Smooth muscle cell (in vitro differentiated cells): ENCODE results near the gene UBAC2. TPM values are rescaled to one million over a fixed set of nuclear protein-coding genes. Genes with fewer than 3 reads are reported as not detected.

Experiments
- DNase-seq: peaks from one replicate; lab custom pipeline; 2025; ENCODE audit not compliant: unreplicated experiment; lab: John Stamatoyannopoulos, UW
- H2AFZ ChIP-seq: fragments of 200-600 bp; sonication (generic); 2 replicates; pipeline ENCODE4 v1.6.0; 2016; ENCODE audit warnings: antibody characterized with exemption, low read depth, mild to moderate bottlenecking
- H3F3A ChIP-seq: fragments of 200-600 bp; sonication (generic); 2 replicates; pipeline ENCODE4 v1.6.0; 2017; ENCODE audit warnings: antibody characterized with exemption, low read depth
- H3K27ac ChIP-seq: fragments of 200-600 bp; sonication (generic); 2 replicates; pipeline ENCODE4 v1.5.1; 2016; ENCODE audit warnings: low read depth, mild to moderate bottlenecking
- H3K27me3 ChIP-seq: fragments of 200-600 bp; sonication (generic); 2 replicates; pipeline ENCODE4 v1.6.1; 2016; ENCODE audit warnings: low read depth, mild to moderate bottlenecking
- H3K36me3 ChIP-seq: fragments of 200-600 bp; sonication (generic); 2 replicates; pipeline ENCODE4 v1.5.1; 2016; ENCODE audit warnings: low read depth
- H3K4me1 ChIP-seq: fragments of 200-600 bp; sonication (generic); 2 replicates; pipeline ENCODE4 v1.5.1; 2016; ENCODE audit warnings: low read depth
- H3K4me2 ChIP-seq: fragments of 200-600 bp; sonication (generic); 2 replicates; pipeline ENCODE4 v1.6.0; 2016; ENCODE audit warnings: mild to moderate bottlenecking
- H3K4me3 ChIP-seq: fragments of 200-600 bp; sonication (generic); 2 replicates; pipeline ENCODE4 v1.5.1; 2016; ENCODE audit warnings: mild to moderate bottlenecking
- H3K79me2 ChIP-seq: fragments of 200-600 bp; sonication (generic); 2 replicates; pipeline ENCODE4 v1.6.0; 2016; ENCODE audit warnings: low read depth, mild to moderate bottlenecking
- H3K9ac ChIP-seq: fragments of 200-600 bp; sonication (generic); 2 replicates; pipeline ENCODE4 v1.6.0; 2016; ENCODE audit warnings: low read depth
- H3K9me3 ChIP-seq: fragments of 200-600 bp; sonication (generic); replicated peaks from 2 replicates; pipeline ENCODE4 v1.5.1; 2016; ENCODE audit warnings: low read depth
- H4K20me1 ChIP-seq: fragments of 200-600 bp; sonication (generic); 2 replicates; pipeline ENCODE4 v1.6.0; 2016; ENCODE audit warnings: low read depth
- WGBS: methylation state at CpG from one replicate; pipeline ENCODE4 v1.1.7; 2016; ENCODE audit warnings: low lambda C conversion rate; 5-methylcytosine and 5-hydroxymethylcytosine counted together
- polyA plus RNA-seq: library from polyadenylated mRNA; unstranded; fragments of >200 nt; fragmentation: Nextera tagmentation; extraction: Ambion mirVana; gene quantifications from 2 replicates; pipeline ENCODE4 v1.2.1, GENCODE V29; 2016
- total RNA-seq: library from RNA; depleted of rRNA; stranded (reverse); fragments of >200 nt; gene quantifications from 2 replicates; pipeline ENCODE4 v1.2.3, GENCODE V29; 2014
- TF ChIP-seq, protein P1 (sequence below): fragments of 200-600 bp; sonication (generic); IDR thresholded peaks from 2 replicates; pipeline ENCODE4 v1.5.1; 2017; ENCODE audit warnings: borderline replicate concordance, mild to moderate bottlenecking, antibody characterized with exemption; ENCODE audit not compliant: insufficient read depth, poor library complexity, severe bottlenecking

Gene UBAC2
- total and polyA plus RNA-seq, 2 experiments from 2014 or later: 58.4 to 74.0 TPM

DNA sequence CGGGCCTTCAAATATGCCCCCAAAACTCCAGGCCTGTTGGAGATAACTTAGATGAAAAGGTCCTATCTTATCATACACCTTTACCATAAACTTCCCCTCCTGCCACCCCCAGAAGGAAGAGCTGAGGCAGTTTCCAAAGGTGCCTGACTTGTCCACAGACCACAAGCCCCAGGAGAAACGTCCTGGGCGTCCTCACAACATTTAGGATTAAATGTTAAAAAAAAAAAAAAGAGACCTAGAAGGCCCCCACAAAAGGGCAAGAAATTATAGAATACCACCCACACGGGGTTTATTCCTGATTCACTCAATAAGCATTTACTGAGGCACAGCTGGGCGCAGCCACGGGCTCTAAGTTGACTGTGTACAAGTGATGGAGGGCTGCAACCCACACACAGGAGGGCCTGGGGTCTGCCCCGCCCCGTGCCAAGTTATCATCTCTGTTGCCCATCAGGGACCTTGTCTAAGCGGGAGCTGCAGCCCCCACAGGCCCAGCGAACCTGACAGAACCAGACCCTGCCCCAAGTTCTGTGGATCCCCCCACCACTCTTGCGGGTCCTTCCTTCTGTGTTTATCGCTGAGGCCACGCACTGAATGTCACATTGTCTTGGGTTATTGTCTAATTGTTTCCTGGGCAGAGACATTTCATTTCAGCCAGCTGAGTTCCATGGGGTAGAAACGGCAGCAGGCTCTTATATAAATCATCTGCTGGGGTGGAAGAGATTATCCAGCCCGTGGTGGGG lies 217.6 kb downstream of the UBAC2 start:
- Histone ChIP-seq H3K27ac (no peak overlapping the region), H3K9me3 (no peaks in the 10 kb centered on the region), H3K4me1 (peaks cover 11% of the 10 kb centered on the region), H3K4me2 (no peak overlapping the region), H4K20me1 (no peaks in the 10 kb centered on the region), H3K4me3 (no peak overlapping the region), H3F3A (no peaks in the 10 kb centered on the region), H3K27me3 (peaks cover 3% of the 10 kb centered on the region), H3K9ac (no peak overlapping the region), H3K79me2 (no peaks in the 10 kb centered on the region), H2AFZ (no peak overlapping the region), H3K36me3 (no peaks in the 10 kb centered on the region)
- 83% methylated on average over 15 of the region's 15 CpGs for WGBS
- no peak for DNase-seq
- TF ChIP-seq, protein P1, sequence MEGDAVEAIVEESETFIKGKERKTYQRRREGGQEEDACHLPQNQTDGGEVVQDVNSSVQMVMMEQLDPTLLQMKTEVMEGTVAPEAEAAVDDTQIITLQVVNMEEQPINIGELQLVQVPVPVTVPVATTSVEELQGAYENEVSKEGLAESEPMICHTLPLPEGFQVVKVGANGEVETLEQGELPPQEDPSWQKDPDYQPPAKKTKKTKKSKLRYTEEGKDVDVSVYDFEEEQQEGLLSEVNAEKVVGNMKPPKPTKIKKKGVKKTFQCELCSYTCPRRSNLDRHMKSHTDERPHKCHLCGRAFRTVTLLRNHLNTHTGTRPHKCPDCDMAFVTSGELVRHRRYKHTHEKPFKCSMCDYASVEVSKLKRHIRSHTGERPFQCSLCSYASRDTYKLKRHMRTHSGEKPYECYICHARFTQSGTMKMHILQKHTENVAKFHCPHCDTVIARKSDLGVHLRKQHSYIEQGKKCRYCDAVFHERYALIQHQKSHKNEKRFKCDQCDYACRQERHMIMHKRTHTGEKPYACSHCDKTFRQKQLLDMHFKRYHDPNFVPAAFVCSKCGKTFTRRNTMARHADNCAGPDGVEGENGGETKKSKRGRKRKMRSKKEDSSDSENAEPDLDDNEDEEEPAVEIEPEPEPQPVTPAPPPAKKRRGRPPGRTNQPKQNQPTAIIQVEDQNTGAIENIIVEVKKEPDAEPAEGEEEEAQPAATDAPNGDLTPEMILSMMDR: no peak

DNA sequence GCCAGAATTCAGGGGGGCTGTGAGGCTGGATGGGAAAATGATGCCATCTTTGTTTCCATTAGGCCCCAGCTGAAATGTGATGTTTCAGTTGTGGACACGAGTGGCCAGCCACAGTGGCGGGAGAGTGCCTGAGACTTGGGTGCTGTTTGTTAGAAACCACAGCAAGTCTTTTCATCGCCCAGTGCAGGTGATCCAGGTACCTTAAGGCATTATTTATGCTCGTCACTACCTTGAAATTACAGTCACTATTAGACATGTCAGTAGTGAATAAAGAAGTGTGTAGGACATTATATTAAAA lies 218.1 kb downstream of the UBAC2 start:
- TF ChIP-seq, protein P1: no peak
- peaks cover 3% of the 10 kb centered on the region for H3K27me3 ChIP-seq
- WGBS: 94% methylated on average over 4 of the region's 4 CpGs

DNA sequence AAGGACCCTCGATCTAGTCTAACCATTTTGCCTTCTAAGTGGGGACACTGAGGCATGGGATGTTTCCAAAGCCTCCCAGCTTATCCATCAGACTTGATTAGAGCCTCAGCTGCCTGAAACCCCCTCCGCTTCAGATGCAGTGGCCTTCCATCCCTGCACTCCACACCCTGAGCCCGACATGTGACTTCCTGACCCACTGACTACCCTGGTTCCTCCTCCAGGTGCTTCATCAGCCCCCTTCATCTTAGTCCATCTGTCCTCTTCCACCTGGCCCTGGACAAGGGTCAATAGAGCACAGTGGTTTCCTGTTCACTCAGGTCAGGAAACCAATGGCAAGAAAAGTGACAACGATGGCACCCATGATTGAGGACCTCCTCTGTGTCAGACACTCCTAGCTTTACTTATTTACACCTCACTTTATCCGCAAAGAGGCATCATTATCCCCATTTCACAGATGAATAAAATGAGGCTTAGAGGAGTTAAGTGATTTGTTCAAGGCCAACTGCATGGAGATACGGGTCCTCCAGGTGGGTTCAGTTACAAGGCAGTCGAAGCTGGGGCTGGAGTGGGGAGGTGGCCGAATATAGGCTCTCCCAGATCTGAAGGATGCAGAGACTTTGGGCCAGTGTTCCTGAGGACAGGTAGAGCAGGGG lies 219.1 kb downstream of the UBAC2 start:
- H4K20me1 ChIP-seq: no peaks in the 10 kb centered on the region
- H3K4me2 ChIP-seq: no peak overlapping the region
- no peaks in the 10 kb centered on the region for H3K79me2 ChIP-seq
- WGBS: 95% methylated on average over 8 of the region's 8 CpGs
- H3K27ac ChIP-seq: no peak overlapping the region
- no peaks in the 10 kb centered on the region for H3F3A ChIP-seq
- TF ChIP-seq, protein P1: no peak
- H3K4me3 ChIP-seq: no peak overlapping the region
- no peak overlapping the region for H2AFZ ChIP-seq
- H3K4me1 ChIP-seq: peaks cover 11% of the 10 kb centered on the region
- no peak for DNase-seq
- H3K36me3 ChIP-seq: no peaks in the 10 kb centered on the region
- H3K9ac ChIP-seq: no peak overlapping the region
- peaks cover 3% of the 10 kb centered on the region for H3K27me3 ChIP-seq
- H3K9me3 ChIP-seq: no peaks in the 10 kb centered on the region

More for the DNA sequence above, 218.1 kb downstream of the UBAC2 start:
- no peak overlapping the region for H3K9ac ChIP-seq
- no peak for DNase-seq
- H3K9me3 ChIP-seq: no peaks in the 10 kb centered on the region
- no peak overlapping the region for H3K4me2 ChIP-seq
- H3F3A ChIP-seq: no peaks in the 10 kb centered on the region
- no peaks in the 10 kb centered on the region for H3K79me2 ChIP-seq
- no peaks in the 10 kb centered on the region for H3K36me3 ChIP-seq
- H2AFZ ChIP-seq: no peak overlapping the region
- no peak overlapping the region for H3K27ac ChIP-seq
- no peaks in the 10 kb centered on the region for H4K20me1 ChIP-seq
- no peak overlapping the region for H3K4me3 ChIP-seq
- H3K4me1 ChIP-seq: peaks cover 11% of the 10 kb centered on the region
